Hematopoietic multipotent progenitor cell (in vitro differentiated cells): ENCODE results near the gene CLSTN2. TPM values are rescaled to one million over a fixed set of nuclear protein-coding genes. Genes with fewer than 3 reads are reported as not detected.

Experiments used
- DNase-seq, 3 donors: peaks; one replicate each; pipeline ENCODE4 v3.0.0-alpha.2; 2011 to 2015; ENCODE audit warnings: low read depth in 2 of 3, low spot score in 2 of 3
- total RNA-seq: library from RNA; depleted of rRNA; stranded (reverse); fragments of >200 nt; gene quantifications from one replicate; pipeline ENCODE4 v1.2.3, GENCODE V29; 2012

Gene CLSTN2
- total RNA-seq, 1 donor, result under 0.01 TPM

DNA sequence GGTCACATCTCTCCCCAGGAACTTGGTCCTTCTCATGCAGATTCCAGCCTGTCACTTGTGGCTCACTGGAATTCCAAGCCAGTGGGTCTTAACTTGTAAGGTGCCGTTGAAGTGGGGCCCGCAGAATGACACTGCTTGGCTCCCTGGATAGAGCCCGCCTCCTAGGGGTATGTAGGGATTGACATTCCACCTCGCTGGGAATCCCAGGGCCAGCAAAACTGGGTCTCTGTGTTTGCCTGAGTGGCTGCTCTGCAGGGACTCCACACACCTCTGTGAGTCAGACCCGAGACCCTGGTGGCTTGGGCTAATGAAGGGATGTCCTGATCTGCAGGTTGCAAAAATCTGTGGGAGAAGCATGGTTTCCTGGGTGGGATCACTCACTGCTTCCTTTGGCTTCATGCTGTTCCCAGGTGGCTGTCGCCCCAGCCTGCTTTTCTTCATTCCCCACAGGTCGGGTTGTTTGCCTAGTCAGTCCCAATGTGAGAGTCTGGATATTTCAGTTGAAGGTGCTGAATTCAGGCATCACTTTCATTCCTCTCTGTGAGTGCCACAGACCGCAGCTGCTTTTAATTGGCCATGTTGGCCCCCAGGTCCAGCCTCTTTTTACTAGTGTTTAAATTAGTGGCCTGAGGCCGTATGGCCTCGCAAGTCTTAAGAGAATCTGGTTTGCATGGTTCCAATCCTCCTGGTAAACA, 586.9 kb downstream of the CLSTN2 start:
- no peak for DNase-seq

- DNase-seq, result no peak
Observed at GRCh38 chr3:140522653-140523380, 587.8 kb downstream of the CLSTN2 start.

- no peak for DNase-seq
Observed at GRCh38 chr3:140523600-140523999, 588.6 kb downstream of the CLSTN2 start.

DNA sequence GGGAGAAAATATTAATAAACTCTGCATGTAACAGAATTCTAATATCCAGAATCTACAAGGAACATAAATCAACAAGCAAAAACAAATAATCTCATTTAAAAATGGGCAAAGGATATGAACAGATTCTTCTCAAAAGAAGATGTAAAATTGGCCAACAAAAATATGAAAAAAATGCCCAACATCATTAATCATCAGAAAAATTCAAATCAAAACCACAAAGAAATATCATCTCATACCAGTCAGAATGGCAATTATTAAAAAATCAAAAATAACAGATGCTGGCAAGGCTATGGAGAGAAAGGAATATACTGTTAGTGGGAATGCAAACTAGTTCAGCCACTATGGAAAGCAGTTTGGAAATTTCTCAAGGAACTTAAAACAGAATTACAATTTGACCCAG, 592.2 kb downstream of the CLSTN2 start:
- DNase-seq, result no peak

DNA sequence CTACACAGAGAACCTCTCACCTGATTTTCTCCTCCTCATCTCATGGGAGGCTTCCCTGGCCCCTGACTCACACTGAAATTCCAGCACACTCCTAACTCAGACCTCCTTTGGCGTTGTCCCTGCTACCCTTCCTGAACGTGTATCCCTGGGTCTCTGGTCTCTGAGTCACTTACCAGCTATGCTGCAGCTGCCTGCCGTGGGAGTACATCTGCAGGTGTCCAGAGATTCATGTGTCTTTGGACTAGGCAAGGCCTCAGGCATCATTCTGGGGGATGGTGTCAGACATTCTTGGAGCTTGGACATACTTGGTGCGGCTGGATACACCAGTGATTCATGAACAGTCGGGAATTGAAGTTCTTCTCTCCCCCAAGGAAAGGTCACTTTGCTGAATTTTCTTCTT, 594.1 kb downstream of the CLSTN2 start:
- DNase-seq, result no peak

GRCh38 chr3:140529558-140529957, 594.6 kb downstream of the CLSTN2 start:
- DNase-seq, result no peak

GRCh38 chr3:140530131-140530530, 595.1 kb downstream of the CLSTN2 start:
- no peak for DNase-seq

DNA sequence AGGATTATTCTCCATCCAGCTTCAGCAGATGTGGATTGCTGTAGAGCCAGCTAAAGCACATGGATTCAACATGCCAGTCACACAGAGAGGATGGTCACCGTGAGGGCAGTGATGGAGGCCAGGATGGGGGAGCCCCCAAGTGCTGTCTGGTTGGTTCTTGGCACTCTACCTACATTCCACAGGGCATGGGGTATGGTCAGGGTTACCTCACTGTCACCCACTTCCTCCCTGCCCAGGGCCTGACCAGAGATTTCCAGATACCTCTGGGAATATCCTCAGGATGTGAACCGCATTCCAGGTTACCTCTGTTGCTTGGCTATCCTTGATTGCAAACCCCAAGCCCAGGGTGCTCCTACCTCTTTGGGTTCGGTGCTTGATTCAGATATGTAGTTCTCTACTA, 595.6 kb downstream of the CLSTN2 start:
- DNase-seq, result no peak

GRCh38 chr3:140532793-140533330, 597.9 kb downstream of the CLSTN2 start:
- DNase-seq, result no peak

DNA sequence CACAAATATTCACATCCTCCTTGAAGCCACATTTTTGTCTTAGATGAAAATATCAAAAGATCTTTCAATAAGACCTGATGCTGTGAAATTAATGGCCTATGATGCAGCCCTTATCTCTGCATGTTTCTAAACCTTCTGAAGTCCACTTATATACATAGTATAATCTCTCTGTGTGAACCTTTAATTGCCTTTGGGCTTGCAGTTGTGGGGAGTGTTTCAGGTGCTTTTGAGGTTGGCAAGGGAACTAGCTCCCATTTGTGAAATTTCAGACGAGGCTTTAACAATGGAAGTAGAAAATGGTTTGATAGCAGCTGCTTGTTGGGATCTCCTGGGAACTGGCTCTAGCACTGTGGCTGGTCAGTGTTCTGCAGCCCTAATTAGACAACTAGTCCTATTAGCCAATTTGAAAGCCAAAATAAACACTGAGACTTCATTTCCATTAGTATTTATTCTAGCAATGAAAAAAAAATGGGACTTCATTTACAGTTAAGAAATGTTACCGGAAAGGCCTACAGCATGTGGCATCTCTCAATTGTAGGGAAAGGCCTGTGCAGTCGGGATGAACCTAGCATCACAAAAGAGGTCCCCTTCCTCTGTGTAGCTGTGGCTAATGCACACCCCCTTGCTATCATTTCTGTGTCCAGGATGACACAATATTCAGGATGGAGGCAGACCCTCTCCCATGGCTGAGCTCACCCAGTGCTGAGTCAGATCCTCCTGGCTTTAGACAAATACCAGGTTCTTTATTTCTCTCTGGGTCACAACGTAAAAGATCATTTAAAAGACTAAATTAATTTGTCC, 602.1 kb downstream of the CLSTN2 start:
- DNase-seq, result no peak

DNA sequence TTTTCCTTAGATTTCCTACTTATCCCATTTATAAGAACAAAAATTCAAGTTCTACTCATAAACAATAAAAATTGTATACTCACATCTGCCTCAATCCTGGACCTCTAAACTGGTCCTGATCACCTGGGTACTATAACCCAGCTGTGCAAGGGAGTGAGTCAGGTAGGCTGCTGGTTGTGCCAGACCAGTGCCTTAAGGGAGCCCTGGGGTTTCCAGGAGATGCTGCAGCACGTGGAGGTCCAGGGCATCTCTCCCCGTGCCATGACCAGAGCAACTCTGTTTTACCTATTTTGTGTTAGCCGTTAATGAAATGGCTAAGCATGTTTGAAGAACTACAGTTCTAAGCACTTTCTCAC, 602.7 kb downstream of the CLSTN2 start:
- DNase-seq, result no peak

- DNase-seq, result no peak
Observed at GRCh38 chr3:140540262-140540661, 605.3 kb downstream of the CLSTN2 start.

DNA sequence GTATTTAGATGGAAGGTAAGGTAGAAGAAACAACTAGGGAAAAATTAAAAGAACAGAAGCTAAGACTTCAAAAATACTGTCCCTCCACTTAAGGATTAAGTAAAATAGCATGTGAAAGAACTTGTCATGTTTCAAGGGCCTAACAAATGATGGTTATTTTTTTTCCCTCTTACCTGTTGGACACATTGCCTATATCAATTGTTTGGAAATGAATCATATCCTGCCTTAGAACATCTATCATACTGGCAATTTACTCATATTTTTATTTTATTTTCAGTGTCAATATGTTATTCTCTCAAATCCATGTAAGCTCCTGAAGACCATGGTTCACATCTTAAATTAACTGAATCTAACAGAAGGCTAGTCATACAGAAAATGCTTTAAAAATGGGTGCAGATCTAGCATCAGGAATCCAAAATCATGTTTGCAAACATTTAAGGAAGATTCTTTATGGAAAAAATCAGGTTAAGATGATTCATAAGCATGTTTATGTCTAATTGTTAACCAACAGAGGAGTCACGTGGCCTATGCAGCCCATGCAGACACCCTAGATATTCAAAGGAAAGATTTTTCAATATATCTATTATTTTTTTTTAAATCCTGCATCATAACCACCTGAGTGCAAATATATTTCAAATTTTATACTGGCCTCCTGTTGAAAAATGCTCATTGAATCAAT, 607.1 kb downstream of the CLSTN2 start:
- DNase-seq, result no peak

DNA sequence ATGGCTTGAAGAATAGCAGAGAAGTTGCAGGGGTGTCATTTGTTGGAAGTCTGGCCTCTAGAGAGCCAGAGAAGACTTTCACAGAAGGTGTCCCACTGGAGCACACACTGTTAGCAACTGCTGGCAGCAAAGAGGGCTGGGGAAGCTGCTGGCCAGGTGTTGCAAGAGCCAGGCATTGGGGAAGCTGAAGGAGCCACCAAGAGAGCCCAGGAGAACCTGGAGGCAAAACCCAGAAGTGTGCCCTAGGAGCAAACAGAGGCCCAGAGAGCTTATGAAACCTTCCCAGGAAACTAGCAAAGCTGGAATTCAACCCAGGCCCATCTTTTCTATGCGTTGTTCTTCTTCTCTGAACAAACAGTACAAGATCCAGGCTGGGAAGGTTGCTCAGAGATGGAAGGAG, 610.2 kb downstream of the CLSTN2 start:
- no peak for DNase-seq

GRCh38 chr3:140545756-140546155, 610.8 kb downstream of the CLSTN2 start:
- DNase-seq, result no peak

DNA sequence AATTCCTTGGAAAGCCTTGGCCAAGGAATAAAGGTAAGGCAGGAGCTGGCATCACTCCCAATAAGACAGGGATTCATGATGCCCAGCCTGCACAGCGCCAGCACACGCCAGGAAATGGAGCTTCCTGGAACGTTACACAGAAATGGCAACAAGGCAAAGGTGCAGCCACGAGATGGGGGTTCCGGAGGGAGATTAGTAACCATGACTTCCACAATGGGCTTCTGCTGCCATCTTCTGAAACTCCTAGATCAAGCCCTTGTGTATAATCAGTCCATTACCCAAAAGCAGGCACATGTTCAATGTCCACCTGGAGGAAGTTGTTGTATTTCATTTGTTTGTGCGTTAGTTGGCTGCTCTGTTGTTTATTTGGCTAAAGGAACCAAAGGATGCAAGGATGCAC, 611.7 kb downstream of the CLSTN2 start:
- peak in 1 of 3 donors; percentile 4 for DNase-seq

DNA sequence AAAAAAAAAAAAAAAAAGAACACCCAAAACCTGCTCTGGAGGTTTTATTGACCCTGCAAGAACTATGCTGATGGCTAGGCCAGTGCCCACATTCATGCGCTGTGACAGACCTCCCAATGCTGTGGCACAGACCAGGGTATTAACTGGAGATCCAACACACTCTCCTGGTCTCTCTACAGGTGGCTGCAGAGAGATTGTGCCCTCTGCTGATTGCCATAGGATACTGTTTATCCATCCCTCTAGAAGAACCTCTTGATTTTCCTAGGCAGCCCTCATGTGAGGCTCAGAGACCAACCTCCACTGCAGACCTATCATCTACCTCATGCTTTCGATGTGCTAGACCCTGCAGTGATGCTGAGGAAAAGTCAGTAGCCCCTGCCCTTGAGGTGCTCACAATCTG, 617.4 kb downstream of the CLSTN2 start:
- no peak for DNase-seq

GRCh38 chr3:140552898-140553297, 617.9 kb downstream of the CLSTN2 start:
- no peak for DNase-seq

- DNase-seq, result no peak
Observed at GRCh38 chr3:140553591-140553990, 618.6 kb downstream of the CLSTN2 start.

GRCh38 chr3:140555666-140556065, 620.7 kb downstream of the CLSTN2 start:
- DNase-seq, result no peak

DNA sequence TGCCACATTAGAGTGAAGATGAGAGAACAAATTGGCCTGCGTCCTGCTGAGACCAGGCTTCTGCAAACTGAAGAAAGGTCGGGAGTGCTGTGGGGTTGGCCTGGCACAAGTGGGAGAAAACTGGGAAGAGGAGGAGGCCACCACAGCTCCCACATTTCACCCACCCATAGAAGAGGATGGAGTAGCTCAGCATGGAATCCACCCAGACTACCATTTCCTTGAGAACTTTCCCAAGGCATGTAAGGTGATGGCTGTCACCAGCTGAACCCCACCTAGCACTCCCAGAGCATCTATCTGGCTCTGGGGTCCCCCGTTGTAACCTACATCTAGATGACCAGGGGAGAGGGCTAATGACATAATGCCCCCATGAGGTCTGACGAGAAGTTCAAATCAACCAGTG, 622.5 kb downstream of the CLSTN2 start:
- no peak for DNase-seq
